HL-60 (cell line): Measurements from ENCODE around the gene OR1S1.

Experiments
- DNase-seq, 2 experiments: peaks; one replicate each; pipeline ENCODE4 v3.0.0-alpha.2; 2010 to 2020; ENCODE audit warnings: low read depth in 1 of 2, low spot score in 1 of 2
- H3K27ac ChIP-seq: fragments of 250-450 bp; sonication (Bioruptor Pico); replicated peaks from 2 replicates; pipeline ENCODE4 v1.5.1; 2020; ENCODE audit warnings: mild to moderate bottlenecking, moderate library complexity
- H3K27me3 ChIP-seq: fragments of 250-450 bp; sonication (Bioruptor Pico); 2 replicates; pipeline ENCODE4 v1.5.1; 2021; ENCODE audit warnings: mild to moderate bottlenecking, moderate library complexity; ENCODE audit not compliant: insufficient read depth, poor library complexity, severe bottlenecking
- H3K4me3 ChIP-seq: replicated peaks from 2 replicates; pipeline ENCODE4 v1.5.1; 2011; ENCODE audit warnings: mild to moderate bottlenecking, control low read depth, low read length; ENCODE audit not compliant: insufficient read depth
- CTCF ChIP-seq: IDR thresholded peaks from one replicate; pipeline ENCODE4 v1.5.1; 2011; ENCODE audit warnings: low read length, control low read depth, inconsistent platforms; ENCODE audit not compliant: insufficient read depth
- GABPA ChIP-seq: IDR thresholded peaks from 2 replicates; pipeline ENCODE4 v1.6.1; 2012; ENCODE audit warnings: low read depth
- POLR2AphosphoS5 ChIP-seq: IDR thresholded peaks from 2 replicates; pipeline ENCODE4 v1.6.1; 2012; ENCODE audit warnings: low read depth
- REST ChIP-seq: IDR thresholded peaks from 2 replicates; pipeline ENCODE4 v1.6.1; 2012; ENCODE audit warnings: low read depth; ENCODE audit not compliant: insufficient replicate concordance
- SPI1 ChIP-seq: IDR thresholded peaks from 2 replicates; pipeline ENCODE4 v1.6.1; 2012; ENCODE audit warnings: low read depth, mild to moderate bottlenecking, borderline replicate concordance

The OR1S1 gene

GRCh38 chr11:58254936-58255335 is 42.4 kb downstream of the OR1S1 start:
- H3K27ac ChIP-seq, result no peak overlapping the region
- TF ChIP-seq CTCF, result no peak
- TF ChIP-seq SPI1, result no peak
- no peak for TF ChIP-seq GABPA
- TF ChIP-seq POLR2AphosphoS5, result no peak
- TF ChIP-seq REST, result no peak
- no peaks in the 10 kb centered on the region for H3K27me3 ChIP-seq
- no peak for DNase-seq
- H3K4me3 ChIP-seq, result no peak overlapping the region

GRCh38 chr11:58259983-58260382 is 47.5 kb downstream of the OR1S1 start:
- no peak for TF ChIP-seq POLR2AphosphoS5
- no peak for TF ChIP-seq CTCF
- TF ChIP-seq GABPA, result no peak
- no peak for TF ChIP-seq REST
- no peak for TF ChIP-seq SPI1

More at GRCh38 chr11:58259983-58260382, 47.5 kb downstream of the OR1S1 start:
- no peak overlapping the region for H3K27ac ChIP-seq
- H3K27me3 ChIP-seq, result no peaks in the 10 kb centered on the region
- DNase-seq, result no peak
- no peak overlapping the region for H3K4me3 ChIP-seq
